Measurements from ENCODE around the gene MGST2. TPM values are rescaled to one million over a fixed set of nuclear protein-coding genes. Genes with fewer than 3 reads are reported as not detected.
"Not testable (repeated sequence)": the region's sequence is repeated elsewhere in the genome, so short reads cannot be mapped to it uniquely, and the experiment has no call there.

Gene MGST2
- total RNA-seq, 1 experiment from 2014 or later: 14.9 TPM

DNA sequence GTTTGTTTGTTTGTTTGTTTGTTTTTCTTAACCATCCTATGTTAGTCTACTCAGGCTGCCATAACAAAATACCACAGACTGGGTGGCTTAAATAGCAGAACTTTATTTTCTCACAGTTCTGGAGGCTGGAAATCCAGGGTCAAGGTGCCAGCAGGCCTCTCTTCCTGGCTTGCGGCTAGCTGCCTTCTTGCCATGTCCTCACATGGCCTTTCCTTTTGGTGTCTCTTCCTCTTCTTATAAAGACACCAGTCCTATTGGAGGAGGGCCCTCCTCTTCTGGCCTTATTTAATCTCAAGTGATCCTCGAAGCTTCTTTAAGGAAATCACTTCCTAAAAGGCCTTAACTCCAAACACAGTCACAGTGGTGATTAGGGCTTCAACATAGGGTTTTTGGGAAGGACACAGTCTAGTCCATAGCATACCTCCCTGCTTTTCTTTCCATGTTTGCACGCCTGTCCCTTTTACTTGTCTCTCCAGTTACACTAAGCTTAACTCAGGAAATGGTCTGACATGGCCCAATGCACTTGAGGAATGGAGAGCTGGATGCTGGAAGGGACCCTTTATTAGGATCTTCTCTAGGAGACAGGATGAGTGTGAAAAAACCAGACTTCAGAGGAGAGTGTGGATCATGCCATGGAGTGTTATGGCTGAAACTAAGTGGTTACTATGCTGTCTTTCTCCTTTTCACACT lies 36.0 kb upstream of the MGST2 start (continued):
- TF ChIP-seq, protein P1, sequence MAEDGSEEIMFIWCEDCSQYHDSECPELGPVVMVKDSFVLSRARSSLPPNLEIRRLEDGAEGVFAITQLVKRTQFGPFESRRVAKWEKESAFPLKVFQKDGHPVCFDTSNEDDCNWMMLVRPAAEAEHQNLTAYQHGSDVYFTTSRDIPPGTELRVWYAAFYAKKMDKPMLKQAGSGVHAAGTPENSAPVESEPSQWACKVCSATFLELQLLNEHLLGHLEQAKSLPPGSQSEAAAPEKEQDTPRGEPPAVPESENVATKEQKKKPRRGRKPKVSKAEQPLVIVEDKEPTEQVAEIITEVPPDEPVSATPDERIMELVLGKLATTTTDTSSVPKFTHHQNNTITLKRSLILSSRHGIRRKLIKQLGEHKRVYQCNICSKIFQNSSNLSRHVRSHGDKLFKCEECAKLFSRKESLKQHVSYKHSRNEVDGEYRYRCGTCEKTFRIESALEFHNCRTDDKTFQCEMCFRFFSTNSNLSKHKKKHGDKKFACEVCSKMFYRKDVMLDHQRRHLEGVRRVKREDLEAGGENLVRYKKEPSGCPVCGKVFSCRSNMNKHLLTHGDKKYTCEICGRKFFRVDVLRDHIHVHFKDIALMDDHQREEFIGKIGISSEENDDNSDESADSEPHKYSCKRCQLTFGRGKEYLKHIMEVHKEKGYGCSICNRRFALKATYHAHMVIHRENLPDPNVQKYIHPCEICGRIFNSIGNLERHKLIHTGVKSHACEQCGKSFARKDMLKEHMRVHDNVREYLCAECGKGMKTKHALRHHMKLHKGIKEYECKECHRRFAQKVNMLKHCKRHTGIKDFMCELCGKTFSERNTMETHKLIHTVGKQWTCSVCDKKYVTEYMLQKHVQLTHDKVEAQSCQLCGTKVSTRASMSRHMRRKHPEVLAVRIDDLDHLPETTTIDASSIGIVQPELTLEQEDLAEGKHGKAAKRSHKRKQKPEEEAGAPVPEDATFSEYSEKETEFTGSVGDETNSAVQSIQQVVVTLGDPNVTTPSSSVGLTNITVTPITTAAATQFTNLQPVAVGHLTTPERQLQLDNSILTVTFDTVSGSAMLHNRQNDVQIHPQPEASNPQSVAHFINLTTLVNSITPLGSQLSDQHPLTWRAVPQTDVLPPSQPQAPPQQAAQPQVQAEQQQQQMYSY (CRISPR knock-in tag; IDR thresholded peaks at IDR 0.05): no peak

GRCh38 chr4:139630126-139630495 lies 35.5 kb upstream of the MGST2 start:
- Mint-ChIP-seq H3K4me1 (peaks cover 40% of the 10 kb centered on the region), H3K27me3 (ENCODE audit: low read depth) (peaks cover 98% of the 10 kb centered on the region), H3K9me3 (no peaks in the 10 kb centered on the region), H3K27ac (no peak overlapping the region), H3K4me3 (no peak overlapping the region), H3K36me3 (no peaks in the 10 kb centered on the region)
- DNase-seq (ENCODE audit: low spot score): no peak
- TF ChIP-seq, protein P2, sequence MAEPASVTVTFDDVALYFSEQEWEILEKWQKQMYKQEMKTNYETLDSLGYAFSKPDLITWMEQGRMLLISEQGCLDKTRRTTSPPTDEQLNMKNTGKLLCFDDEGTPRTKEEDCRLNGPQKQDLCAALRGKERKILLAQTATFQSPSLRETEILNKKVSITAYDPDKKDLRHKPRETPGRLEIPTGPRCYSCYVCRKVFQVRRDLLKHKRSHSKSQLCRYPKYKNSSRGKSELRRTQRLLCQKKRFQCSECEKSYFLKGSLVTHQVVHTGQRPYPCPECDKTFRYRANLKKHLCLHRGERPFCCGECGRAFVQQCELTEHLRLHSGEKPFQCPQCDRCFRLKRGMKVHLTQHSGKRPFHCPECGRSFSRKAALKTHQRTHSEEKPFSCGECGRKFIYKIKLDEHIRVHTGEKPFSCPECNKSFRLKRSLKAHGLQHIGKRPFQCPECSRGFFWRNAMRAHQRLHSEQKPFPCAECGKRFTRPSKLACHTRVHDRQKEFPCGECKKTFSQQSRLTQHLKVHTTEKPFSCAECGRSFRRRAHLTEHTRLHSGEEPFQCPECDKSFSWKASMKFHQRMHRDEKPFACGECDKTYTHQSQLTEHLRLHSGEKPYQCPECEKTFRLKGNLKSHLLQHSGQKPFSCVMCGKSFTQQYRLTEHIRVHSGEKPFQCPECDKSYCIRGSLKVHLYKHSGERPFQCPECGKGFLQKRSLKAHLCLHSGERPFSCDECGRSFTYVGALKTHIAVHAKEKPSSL (CRISPR knock-in tag; conservative IDR thresholded peaks at IDR 0.05): no peak
- TF ChIP-seq PRRX2 (CRISPR knock-in tag; IDR thresholded peaks at IDR 0.05) (no peak), E2F4 (CRISPR knock-in tag; IDR thresholded peaks at IDR 0.05; ENCODE audit: borderline replicate concordance, low read depth) (no peak), MAX (CRISPR knock-in tag; IDR thresholded peaks at IDR 0.05) (no peak)
- no peak for ATAC-seq
- ChIA-PET POLR2A (no interaction called here), CTCF (interaction anchor here (2.7 kb wide), 1 partner anchor 27 kb away, joined by 11 read pairs; no protein-coding TSS in a partner anchor)

- DNase-seq (ENCODE audit: low spot score) (no peak), ATAC-seq (no peak)
- no peak for TF ChIP-seq FOXP1 (CRISPR knock-in tag; IDR thresholded peaks at IDR 0.05; ENCODE audit: borderline replicate concordance)
- TF ChIP-seq ZNF121 (CRISPR knock-in tag; IDR thresholded peaks at IDR 0.05): no peak
- no peak for TF ChIP-seq MAX (CRISPR knock-in tag; IDR thresholded peaks at IDR 0.05)
- H3K9me3 Mint-ChIP-seq: no peaks in the 10 kb centered on the region
- peaks cover 36% of the 10 kb centered on the region for H3K4me1 Mint-ChIP-seq
- POLR2A ChIA-PET: no interaction called here
- H3K36me3 Mint-ChIP-seq: no peaks in the 10 kb centered on the region
- peaks cover 95% of the 10 kb centered on the region for H3K27me3 Mint-ChIP-seq (ENCODE audit: low read depth)
- no peak overlapping the region for H3K4me3 Mint-ChIP-seq
- CTCF ChIA-PET: interaction anchor here (1.3 kb wide), 2 partner anchors 11 to 21 kb away, joined by 4 read pairs; no protein-coding TSS in a partner anchor
- H3K27ac Mint-ChIP-seq: no peak overlapping the region
Measured at GRCh38 chr4:139630991-139631390, 34.6 kb upstream of the MGST2 start.

DNA sequence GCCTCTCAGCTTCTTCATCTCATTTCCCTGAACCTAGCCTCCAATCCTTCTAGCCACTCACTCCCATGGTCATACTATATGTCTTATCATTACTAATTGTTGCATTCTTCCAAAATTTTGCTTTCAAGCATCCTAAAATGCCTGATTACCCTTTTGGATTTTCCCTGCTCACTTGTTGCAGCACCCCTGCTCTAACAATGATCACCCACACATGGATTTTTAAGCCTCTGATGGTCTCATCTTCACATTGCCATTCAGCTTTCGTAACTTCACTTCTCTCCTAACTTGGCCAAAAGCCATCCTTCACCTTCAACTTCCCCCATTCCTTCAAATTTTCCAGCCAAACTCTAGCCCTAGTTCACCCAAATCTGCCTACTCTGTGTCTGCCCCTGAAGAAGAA lies 33.8 kb upstream of the MGST2 start:
- DNase-seq (ENCODE audit: low spot score) (no peak), ATAC-seq (no peak)
- Mint-ChIP-seq H3K36me3 (no peaks in the 10 kb centered on the region), H3K9me3 (no peaks in the 10 kb centered on the region), H3K27ac (no peak overlapping the region), H3K27me3 (ENCODE audit: low read depth) (peaks cover 94% of the 10 kb centered on the region), H3K4me3 (no peak overlapping the region), H3K4me1 (peaks cover 36% of the 10 kb centered on the region)
- no peak for TF ChIP-seq MYBL2 (CRISPR knock-in tag; IDR thresholded peaks at IDR 0.05)
- no peak for TF ChIP-seq GRHL2 (CRISPR knock-in tag; IDR thresholded peaks at IDR 0.05; ENCODE audit: insufficient replicate concordance, severe bottlenecking)
- no peak for TF ChIP-seq ZNF232 (CRISPR knock-in tag; IDR thresholded peaks at IDR 0.05)
- TF ChIP-seq ZBTB43 (CRISPR knock-in tag; IDR thresholded peaks at IDR 0.05): no peak
- TF ChIP-seq CBFB (CRISPR knock-in tag; IDR thresholded peaks at IDR 0.05; ENCODE audit: low read depth): no peak
- TF ChIP-seq ZNF317 (CRISPR knock-in tag; IDR thresholded peaks at IDR 0.05; ENCODE audit: borderline replicate concordance, low read depth): no peak
- no peak for TF ChIP-seq AR (CRISPR knock-in tag; IDR thresholded peaks at IDR 0.05)
- CTCF ChIA-PET: interaction anchor here (1.3 kb wide), 2 partner anchors 12 to 20 kb away, joined by 4 read pairs; no protein-coding TSS in a partner anchor
- POLR2A ChIA-PET: no interaction called here

DNA sequence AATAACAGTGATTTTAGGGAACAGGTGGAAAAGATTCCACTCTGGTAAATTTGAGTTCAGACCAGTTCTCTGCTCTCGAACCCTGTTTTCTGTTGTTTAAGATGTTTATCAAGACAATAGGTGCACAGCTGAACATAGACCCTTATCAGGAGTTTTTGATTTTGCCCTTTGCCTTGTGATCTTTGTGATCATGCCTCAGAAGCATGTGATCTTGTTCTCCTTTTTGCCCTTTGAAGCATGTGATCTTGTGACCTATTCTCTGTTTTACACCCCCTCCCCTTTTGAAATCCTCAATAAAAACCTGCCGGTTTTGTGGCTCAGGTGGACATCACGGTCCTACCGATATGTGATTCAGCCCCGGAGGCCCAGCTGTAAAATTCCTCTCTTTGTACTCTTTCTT lies 32.9 kb upstream of the MGST2 start:
- H3K9me3 Mint-ChIP-seq; H3K36me3 Mint-ChIP-seq; POLR2A ChIA-PET; H3K27ac Mint-ChIP-seq; DNase-seq (ENCODE audit: low spot score); ATAC-seq; H3K4me3 Mint-ChIP-seq: not testable (repeated sequence)
- peaks cover 31% of the 10 kb centered on the region for H3K4me1 Mint-ChIP-seq
- CTCF ChIA-PET: interaction anchor here (1.2 to 2.0 kb wide), 2 partner anchors 22 to 24 kb away, joined by 3 to 16 read pairs; no protein-coding TSS in a partner anchor
- peaks cover 84% of the 10 kb centered on the region for H3K27me3 Mint-ChIP-seq (ENCODE audit: low read depth)
